RPMI7951 (cell line): Measurements from ENCODE around the gene PHACTR4. TPM values are rescaled to one million over a fixed set of nuclear protein-coding genes. Genes with fewer than 3 reads are reported as not detected.
"Not testable (repeated sequence)": the region's sequence is repeated elsewhere in the genome, so short reads cannot be mapped to it uniquely, and the experiment has no call there.

Source experiments
- DNase-seq: peaks from one replicate; pipeline ENCODE4 v3.0.0-alpha.2; 2012; ENCODE audit warnings: low read depth
- total RNA-seq: library from RNA; depleted of rRNA; stranded (reverse); fragments of >200 nt; shearing (Covaris generic); gene quantifications from 2 replicates; pipeline ENCODE4 v1.2.3, GENCODE V29; 2014

The PHACTR4 gene
- total RNA-seq, 1 experiment from 2014 or later = 16.9 TPM

DNA sequence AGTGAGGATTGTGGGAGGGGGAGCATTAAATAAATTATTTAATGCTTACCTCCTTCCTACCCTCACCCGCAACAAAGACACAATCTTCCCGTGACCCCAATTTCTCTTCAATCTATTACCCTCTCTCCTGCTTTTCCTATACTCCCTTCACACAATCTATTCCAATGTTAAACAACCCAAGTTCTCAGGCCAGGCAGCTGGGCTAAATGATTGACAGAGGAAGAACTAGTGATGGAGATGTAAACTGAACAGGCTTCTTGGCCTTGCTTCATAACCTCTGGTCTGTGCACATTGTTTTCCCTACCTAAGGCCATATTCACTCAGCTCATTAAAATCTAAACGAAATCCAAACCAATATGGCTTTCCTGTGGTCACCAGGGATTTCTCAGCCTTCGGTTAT, 132.4 kb downstream of the PHACTR4 start:
- DNase-seq = no peak

DNA sequence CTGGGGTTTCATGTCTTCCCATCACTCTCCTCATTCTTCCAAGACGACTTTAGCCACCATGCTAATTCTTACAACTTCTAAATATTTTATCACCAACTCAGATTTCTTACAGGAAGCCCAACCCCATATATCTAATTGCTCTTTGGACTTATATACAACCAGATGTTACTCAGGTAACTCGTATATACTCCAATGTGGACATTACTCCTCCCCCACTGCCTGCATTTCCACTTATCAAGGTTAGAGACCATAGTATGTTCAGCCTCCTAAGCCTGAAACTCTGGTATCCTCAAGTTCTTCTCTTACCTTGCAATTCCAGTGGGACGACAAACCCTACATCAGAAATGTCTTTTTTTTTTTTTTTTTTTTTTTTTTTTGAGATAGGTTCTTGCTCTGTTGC, 133.6 kb downstream of the PHACTR4 start:
- DNase-seq = no peak

GRCh38 chr1:28505406-28506187, 136.1 kb downstream of the PHACTR4 start, which contains the start of gene RCC1:
TSS of gene RCC1 (plus strand) at chr1:28506043. CDS start at chr1:28529867, 23,824 bp downstream.
- peak; percentile 99 for DNase-seq

GRCh38 chr1:28506907-28507246, 137.3 kb downstream of the PHACTR4 start:
- no peak for DNase-seq

DNA sequence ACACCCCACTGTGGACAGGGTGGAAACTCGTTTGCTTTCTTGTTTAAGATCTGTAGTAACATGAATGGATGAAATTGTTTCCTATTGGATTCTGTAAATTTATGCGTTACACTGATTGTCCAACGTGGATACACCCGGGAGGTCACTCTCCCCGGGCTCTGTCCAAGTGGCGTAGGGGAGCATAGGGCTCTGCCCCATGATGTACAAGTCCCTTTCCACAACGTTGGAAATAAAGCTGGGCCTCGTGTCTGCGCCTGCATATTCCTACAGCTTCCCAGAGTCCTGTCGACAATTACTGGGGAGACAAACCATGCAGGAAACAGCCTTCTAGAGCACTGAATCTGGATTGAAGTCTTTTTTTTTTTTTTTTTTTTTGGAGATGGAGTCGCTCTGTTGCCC, 137.7 kb downstream of the PHACTR4 start:
- DNase-seq = no peak

DNA sequence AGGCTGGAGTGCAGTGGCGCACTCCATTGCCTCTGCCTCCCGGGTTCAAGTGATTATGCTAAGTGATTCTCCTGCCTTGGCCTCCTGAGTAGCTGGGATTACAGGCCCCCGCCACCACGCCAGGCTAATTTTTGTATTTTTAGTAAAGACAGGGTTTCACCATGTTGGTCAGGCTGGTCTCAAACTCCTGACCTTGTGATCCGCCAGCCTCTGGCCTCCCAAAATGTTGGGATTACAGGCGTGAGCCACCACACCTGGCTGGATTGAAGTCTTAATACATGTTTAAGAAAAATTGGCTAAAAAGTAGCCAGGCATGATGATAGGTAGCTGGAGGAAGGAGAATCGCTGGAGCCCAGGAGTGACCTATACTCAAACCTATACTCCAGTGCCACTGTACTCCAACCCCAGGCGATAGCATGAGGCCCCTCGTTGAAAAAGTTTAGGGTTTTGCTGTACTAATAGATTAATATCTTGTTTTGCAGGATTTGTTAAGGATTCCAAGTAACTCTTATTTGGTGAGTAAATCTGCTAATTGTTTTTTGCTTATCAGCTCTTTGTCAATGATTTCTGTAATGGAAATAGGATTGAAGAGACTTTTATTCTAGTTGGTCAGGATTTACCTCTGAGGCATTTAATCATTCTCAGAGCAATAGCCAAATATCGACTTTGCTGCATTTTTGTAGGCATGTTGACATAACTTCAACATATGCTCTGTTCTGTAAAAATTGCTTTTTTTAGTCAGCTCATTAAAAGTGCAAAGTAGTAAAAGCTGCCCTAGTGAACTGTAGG, 138.3 kb downstream of the PHACTR4 start:
- no peak for DNase-seq

GRCh38 chr1:28508435-28508754, 138.9 kb downstream of the PHACTR4 start:
- DNase-seq = no peak

- no peak for DNase-seq
These were observed 140.2 kb downstream of the PHACTR4 start for GRCh38 chr1:28509705-28510272.

DNA sequence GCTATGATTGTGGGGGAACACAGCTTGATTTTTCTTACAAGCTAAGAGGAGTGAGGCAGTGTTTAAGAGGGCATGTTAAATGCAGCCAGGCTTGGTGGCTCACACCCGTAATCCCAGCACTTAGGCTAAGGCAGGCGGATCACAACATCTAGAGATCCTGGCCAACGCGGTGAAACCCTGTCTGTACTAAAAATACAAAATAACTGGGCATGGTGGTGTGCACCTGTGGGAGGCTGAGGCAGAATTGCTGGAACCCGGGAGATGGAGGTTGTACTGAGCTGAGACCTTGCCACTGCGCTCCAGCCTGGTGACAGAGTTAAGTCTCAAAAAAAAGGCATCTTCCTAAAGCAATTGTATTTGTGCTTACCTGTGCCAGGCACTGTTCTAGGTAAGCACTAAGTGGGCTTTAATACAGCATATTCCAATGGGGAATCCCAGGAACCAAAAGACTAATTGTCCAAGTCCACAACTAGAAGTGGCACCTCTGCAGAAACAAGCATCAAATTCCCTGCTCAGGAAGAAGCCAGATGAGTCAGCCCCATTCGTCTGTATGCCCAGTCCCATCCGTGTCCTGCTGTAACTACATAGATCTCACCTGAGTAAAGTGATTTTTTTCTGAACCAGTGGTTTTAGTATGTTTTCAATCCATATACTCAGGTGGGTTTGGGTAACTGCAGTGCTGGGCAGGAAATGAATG, 140.9 kb downstream of the PHACTR4 start:
- peak; percentile 53 for DNase-seq

GRCh38 chr1:28510970-28511440, 141.5 kb downstream of the PHACTR4 start:
- no peak for DNase-seq

DNA sequence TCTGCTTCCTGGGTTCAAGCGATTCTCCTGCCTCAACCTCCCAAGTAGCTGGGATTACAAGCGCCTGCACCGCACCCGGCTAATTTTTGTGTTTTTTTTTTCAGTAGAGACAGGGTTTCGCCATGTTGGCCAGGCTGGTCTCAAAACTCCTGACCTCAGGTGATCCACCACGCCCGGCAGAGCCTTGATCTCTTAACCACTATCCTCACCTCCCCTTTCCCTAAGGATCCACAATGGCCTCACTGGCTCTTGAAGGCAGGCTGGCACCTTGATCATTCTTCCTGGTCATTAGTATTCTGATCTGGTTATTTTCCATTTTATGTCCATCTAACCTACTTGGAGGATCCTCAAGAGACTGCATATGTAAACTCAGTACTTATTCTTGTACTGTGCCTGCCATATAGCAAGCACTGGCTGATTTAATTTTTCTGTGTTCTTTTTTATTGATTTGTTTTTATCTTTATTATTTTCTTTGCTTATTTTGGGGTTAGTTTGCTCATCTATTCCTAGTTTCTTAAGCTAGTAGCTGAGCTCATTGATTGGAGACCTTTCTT, 142.6 kb downstream of the PHACTR4 start:
- DNase-seq = no peak

DNA sequence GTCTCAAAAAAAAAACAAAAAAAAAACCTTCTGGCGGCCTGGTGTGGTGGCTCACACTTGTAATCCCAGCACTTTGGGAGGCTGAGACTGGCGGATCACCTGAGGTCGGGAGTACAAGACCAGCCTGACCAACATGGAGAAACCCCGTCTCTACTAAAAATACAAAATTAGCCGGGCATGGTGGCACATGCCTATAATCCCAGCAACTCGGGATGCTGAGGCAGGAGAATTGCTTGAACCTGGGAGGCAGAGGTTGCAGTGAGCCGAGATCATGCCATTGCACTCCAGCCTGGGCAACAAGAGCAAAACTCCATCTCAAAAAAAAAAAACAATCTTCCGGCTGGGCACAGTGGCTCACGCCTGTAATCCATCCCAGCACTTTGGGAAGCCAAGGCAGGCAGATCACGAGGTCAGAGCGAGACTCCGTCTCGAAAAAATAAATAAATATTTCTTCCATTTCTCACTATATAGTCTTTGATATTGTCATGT, 144.9 kb downstream of the PHACTR4 start:
- DNase-seq = not testable (repeated sequence)

DNA sequence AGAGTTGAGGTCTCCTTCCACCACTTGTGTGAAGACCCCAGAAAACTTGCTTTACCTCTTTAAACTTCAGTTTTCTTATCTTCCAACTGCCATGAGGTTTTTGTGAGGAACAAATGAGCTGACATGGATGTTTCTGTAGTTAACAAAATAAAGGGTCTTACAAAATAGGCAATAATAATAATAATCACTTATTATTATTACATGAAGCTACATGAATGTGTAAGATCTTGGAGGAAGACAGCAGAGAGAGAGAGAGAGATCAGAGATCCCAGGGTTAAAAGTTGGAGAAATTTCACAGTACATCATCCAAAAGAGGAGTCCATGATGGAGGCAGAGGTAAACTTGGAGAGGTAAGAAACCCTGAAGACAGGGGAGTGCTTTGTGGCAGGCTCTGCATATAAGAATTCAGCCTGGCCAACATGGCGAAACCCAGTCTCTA, 147.0 kb downstream of the PHACTR4 start:
- no peak for DNase-seq

GRCh38 chr1:28517649-28517999, 148.1 kb downstream of the PHACTR4 start:
- no peak for DNase-seq

- peak; percentile 83 for DNase-seq
These were observed 148.6 kb downstream of the PHACTR4 start for GRCh38 chr1:28518000-28518744.

DNA sequence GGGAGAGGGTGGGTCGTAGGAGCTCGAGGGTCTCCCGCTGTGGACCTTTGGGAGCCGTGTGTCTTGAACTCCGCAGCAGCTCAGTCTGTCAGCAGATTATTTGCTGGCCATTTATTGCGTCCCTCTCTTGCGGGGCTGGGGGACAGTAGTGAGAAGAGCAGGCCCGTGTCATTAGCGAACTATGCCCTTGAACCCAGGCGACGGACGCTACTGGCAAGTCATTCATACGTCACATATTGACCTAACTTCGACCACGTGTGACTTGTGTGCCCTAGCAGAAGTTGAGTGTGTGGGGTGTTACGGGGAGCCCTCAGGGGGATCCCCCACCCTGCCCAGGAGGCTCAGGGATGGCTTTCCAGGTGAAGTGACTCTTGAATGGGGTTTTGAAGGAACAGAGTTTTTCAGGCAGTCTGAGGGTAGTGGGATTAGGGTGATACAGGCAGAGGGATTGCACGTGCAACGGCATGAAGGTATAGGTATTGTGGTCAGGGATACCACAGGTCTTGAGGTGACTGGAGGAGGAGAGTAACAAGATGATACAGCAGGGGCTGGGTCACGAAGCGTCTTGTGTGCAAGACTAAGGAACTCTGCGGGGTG, 149.3 kb downstream of the PHACTR4 start:
- no peak for DNase-seq

DNA sequence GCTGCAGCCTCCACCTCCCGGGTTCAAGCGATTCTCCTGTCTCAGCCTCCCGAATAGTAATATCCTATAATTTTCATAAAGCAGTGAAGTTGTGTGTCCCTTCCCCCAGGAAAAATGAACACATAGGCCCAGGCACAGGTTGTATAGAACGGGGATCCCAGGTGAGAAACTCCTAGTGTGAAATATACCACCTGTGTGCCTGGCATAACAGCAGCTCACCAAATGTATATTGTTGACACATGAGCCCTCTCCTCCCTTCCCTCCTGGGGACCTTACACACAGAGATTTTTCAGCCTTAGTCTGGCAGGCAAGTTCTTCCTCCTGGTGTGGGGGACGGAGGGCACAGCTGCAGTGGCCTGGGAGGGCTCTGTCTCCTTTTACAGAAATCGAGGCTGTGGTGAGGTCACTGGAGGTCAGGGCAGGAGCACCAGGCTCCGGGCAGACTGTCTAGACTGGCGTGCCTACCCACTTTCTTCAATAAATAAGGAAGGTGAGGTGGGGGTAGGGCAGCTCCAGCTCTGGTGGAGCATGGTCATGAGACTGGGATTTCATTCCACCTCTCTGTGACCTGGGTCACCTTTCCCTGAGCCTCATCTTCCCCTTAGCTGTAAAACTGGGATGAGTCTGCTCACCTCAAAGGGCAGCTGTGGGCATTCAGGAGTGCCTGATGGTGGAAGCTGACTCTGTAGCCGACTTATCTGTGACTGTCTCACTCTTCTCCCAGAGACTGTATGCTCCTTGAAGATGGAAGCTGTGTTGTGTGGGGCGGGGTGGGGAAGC, 150.6 kb downstream of the PHACTR4 start:
- no peak for DNase-seq

DNA sequence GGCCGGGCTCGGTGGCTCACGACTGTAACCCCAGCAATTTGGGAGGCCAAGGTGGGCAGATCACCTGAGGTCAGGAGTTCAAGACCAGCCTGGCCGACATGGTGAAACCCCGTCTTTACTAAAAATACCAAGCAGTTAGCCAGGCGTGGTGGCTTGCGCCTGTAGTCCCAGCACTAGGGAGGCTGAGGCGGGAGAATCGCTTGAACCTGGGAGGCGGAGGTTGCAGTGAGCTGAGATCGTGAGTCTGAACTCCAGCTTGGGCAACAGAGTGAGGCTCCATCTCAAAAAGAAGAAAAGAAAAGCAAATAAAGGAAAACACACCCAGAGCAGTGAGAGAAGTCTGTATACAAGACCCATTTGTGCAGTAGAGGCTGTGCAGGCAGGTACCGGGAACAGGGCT, 151.3 kb downstream of the PHACTR4 start:
- DNase-seq = not testable (repeated sequence)

DNA sequence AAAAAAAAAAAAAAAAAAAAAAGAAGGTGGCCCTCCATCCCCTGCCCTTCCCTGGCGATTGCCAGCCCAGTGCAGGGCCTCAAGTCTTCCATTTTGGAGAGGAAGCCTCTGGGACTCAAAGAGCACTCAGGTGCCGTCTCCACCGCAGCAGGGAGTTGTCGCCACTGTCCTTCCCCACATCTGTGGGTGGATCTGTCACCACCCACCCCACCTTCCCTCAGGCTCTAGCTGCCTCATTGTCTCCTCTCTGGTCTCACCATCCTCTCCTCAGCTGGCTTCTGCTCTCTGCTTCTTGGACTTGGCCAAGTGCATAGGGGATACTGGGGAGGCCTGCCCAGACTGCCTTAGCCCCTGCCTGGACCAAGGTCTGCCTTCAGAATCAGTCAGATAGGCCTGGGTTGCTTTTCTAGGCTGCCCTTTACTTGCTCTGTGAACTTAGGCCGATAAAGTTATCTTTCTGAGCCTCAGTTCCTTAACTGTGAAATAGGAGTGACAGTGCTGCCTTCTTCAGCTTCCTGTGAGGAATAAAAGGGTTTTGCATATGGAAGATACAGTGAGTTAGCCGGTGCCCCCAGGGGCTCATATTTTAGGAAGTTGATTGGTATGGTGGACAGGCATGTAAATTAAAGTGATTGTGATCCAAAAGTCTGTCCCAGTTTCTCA, 152.1 kb downstream of the PHACTR4 start:
- no peak for DNase-seq
